ENCODE results near the gene CCM2L.

CCM2L gene

DNA sequence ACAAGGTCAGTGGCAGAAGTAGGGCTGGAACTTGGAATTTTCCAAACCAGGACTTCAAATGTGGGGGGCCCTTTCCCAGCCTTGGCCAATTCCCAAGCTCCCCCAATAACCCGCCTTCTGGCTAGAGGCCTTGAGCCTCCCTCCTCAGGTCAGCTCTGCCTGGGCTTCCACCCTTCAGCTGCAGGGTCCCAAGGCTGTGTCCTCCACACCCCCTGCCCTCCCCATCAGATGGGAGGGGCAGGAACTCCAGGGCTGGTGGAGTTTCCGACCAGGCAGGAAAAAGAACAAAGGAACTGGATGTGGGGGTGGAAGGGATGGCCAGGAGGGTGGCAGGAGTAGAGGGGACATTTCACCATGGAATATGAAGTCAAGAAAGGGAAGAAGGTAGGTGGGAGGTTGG lies at the start of gene CCM2L:
Gene CCM2L (plus strand): TSS at position 338 of the 400 bp plus-strand sequence. CDS start 17 bp downstream, at position 355.
- no peak within 1 kb of the TSS for H3K4me3 ChIP-seq (replicated peaks; ENCODE audit: low read depth, low read length)
- TF ChIP-seq, protein P1, sequence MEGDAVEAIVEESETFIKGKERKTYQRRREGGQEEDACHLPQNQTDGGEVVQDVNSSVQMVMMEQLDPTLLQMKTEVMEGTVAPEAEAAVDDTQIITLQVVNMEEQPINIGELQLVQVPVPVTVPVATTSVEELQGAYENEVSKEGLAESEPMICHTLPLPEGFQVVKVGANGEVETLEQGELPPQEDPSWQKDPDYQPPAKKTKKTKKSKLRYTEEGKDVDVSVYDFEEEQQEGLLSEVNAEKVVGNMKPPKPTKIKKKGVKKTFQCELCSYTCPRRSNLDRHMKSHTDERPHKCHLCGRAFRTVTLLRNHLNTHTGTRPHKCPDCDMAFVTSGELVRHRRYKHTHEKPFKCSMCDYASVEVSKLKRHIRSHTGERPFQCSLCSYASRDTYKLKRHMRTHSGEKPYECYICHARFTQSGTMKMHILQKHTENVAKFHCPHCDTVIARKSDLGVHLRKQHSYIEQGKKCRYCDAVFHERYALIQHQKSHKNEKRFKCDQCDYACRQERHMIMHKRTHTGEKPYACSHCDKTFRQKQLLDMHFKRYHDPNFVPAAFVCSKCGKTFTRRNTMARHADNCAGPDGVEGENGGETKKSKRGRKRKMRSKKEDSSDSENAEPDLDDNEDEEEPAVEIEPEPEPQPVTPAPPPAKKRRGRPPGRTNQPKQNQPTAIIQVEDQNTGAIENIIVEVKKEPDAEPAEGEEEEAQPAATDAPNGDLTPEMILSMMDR (IDR thresholded peaks at IDR 0.05; ENCODE audit: low read length, missing control alignments): no peak
- DNase-seq (ENCODE audit: low read depth): no peak

DNA sequence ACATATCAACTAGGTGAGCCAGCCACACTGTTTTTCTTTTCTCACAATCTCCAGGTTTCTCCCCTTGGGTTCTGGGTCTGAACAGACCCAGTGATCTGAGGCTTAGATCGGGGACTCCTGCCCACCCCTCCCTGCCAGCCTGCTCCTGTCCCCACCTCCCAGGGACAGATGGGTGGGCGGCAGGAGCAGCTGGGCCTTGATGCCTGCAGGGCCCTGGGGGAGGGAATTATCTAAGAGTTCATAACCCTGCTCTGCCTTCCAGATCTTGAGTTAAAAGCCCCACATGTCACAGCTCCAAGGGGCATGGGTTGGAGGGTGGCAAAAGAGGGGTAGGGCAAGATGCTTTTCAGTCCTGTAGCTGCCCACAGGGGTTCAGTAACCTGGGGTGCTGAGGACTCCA lies 47.5 kb upstream of the CCM2L start:
- TF ChIP-seq, protein P1 (IDR thresholded peaks at IDR 0.05; ENCODE audit: low read length, missing control alignments): no peak
- H3K4me3 ChIP-seq (replicated peaks; ENCODE audit: low read depth, low read length): no peak overlapping the region

DNA sequence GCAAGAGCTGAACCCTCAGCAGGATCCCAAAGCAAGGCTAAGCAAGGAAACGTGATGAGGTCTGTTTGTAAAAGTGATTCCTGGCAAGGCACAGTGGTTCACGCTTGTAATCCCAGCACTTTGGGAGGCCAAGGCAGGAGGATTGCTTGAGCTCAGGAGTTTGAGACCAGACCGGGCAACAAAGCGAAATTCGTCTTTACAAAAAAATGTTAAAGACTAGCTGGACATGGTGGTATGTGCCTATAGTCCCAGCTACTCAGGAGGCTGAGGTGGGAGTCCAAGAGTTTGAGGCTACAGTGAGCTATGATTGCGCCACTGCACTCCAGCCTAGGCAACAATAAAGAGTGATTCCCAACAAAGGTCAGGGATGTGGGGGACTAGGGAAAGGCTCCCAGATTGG lies 46.3 kb upstream of the CCM2L start:
- no peak for DNase-seq (ENCODE audit: low read depth)
- H3K4me3 ChIP-seq (replicated peaks; ENCODE audit: low read depth, low read length): no peak overlapping the region
- TF ChIP-seq, protein P1 (IDR thresholded peaks at IDR 0.05; ENCODE audit: low read length, missing control alignments): no peak

More for the DNA sequence above, 47.5 kb upstream of the CCM2L start:
- no peak for DNase-seq (ENCODE audit: low read depth)

DNA sequence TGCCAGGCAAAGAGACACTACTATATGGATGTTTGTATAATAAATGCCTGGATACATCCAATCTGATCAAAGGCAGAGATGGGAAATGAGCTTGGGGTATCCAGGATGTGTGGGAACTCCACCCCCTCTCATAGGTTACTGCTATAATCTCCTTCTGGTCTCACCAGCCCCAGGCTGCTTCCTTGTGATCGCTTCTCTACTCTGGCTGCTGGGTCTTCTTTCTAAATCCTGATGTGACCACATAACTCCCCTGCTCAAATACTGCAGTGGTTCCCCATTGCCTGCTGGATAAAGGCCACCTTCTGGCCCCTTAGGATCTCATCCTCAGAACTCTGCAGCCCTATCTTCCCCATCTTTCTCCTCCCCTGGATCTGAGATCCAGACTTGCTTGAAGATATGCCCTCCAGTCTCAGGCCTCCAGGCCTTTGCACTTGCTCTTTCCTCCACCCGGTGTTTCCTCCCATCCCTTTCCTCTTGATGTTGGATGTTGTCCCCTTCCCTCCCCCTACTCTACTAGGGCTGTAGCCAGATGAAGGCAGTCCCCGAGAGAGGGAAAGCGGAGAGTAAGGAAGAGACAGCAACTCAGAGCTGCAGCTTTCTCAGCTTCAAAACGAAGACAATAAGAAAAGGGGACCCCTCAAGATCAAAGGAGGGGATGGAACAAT lies 43.1 kb upstream of the CCM2L start:
- TF ChIP-seq, protein P1 (IDR thresholded peaks at IDR 0.05; ENCODE audit: low read length, missing control alignments): no peak
- H3K4me3 ChIP-seq (replicated peaks; ENCODE audit: low read depth, low read length): no peak overlapping the region
- no peak for DNase-seq (ENCODE audit: low read depth)

DNA sequence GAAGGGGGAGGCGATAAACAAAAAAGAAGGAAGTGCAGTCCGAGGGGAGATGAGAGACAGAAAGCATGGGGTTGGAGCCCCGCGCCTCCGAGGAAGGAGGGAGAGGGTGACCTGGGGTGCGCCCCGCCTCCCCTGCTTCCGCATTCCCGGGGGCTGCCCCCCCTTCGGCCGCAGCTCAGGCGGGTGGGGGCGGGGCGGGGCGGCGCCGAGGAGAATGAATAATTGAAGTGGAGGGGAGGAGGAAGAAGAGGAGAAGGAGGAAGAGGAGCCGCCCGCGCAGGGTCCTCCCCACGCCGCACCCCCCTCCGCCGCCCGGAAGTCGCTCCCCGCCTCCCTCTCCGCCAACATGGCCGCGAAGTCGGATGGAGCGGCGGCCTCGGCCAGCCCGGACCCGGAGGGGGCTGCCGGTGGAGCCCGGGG lies 42.4 kb upstream of the CCM2L start, which contains the start of gene XKR7:
Gene XKR7 (plus strand): TSS at position 322 of the 420 bp plus-strand sequence. CDS start 25 bp downstream, at position 347.
- H3K4me3 ChIP-seq (replicated peaks; ENCODE audit: low read depth, low read length): no peak within 1 kb of the TSS
- TF ChIP-seq, protein P1 (IDR thresholded peaks at IDR 0.05; ENCODE audit: low read length, missing control alignments): no peak
- no peak for DNase-seq (ENCODE audit: low read depth)

DNA sequence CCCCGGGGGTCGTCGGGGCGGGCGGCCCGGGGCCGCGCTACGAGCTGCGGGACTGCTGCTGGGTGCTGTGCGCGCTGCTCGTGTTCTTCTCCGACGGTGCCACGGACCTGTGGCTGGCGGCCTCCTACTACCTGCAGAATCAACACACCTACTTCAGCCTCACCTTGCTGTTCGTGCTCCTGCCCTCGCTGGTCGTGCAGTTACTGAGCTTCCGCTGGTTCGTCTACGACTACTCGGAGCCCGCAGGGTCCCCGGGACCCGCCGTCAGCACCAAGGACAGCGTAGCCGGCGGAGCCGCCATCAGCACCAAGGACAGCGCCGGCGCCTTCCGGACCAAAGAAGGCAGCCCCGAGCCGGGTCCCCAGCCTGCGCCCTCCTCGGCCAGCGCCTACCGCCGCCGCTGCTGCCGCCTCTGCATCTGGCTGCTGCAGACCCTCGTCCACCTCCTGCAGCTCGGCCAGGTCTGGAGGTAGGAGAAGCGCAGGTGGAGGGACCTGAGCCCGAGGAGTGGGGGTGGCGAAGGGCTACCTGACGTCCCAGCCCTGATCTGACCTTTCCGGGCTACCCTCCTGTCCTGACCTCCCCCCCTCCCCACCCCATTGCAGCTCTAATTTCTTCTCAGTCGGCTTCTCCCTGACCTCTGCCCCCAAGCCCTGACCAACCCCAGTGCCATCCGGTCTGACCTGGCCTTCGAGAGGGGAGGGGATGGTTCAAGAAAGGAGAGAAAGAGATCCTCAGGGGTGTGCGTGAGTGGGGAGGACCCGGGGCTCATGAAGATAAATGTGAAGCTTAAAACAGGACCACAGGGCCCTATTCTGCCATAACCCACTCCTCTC lies 41.7 kb upstream of the CCM2L start:
- H3K4me3 ChIP-seq (replicated peaks; ENCODE audit: low read depth, low read length): no peak overlapping the region
- TF ChIP-seq, protein P1 (IDR thresholded peaks at IDR 0.05; ENCODE audit: low read length, missing control alignments): no peak
- peak; percentile 73 for DNase-seq (ENCODE audit: low read depth)
